M059J (cell line): ENCODE results near the gene RARA. TPM values are rescaled to one million over a fixed set of nuclear protein-coding genes. Genes with fewer than 3 reads are reported as not detected.

Experiments
- DNase-seq: peaks from one replicate; pipeline ENCODE4 v3.0.0-alpha.2; 2012; ENCODE audit warnings: low read depth
- total RNA-seq: library from RNA; depleted of rRNA; stranded (reverse); fragments of >200 nt; shearing (Covaris generic); gene quantifications from 2 replicates; pipeline ENCODE4 v1.2.3, GENCODE V29; 2014; rRNA removed

RARA gene
- 9.4 and 17.8 TPM in 2 replicates for total RNA-seq

GRCh38 chr17:40309031-40309948, at the start of gene RARA:
RARA (plus strand) TSS chr17:40309180; CDS start chr17:40331219, 22,039 bp downstream.
- DNase-seq, result no peak

GRCh38 chr17:40259505-40259904, 49.5 kb upstream of the RARA start:
- DNase-seq, result no peak

GRCh38 chr17:40260528-40260927, 48.5 kb upstream of the RARA start:
- DNase-seq, result no peak

- no peak for DNase-seq
Measured at GRCh38 chr17:40264458-40265185, 44.4 kb upstream of the RARA start.

GRCh38 chr17:40265337-40265736, 43.6 kb upstream of the RARA start:
- no peak for DNase-seq

GRCh38 chr17:40266882-40267281, 42.1 kb upstream of the RARA start:
- no peak for DNase-seq

- DNase-seq, result no peak
Measured at GRCh38 chr17:40268141-40268712, 40.8 kb upstream of the RARA start.

GRCh38 chr17:40278414-40278813, 30.6 kb upstream of the RARA start:
- DNase-seq, result no peak

- DNase-seq, result no peak
Measured at GRCh38 chr17:40279402-40279801, 29.6 kb upstream of the RARA start.

- DNase-seq, result peak; percentile 51
Measured at GRCh38 chr17:40281663-40282062, 27.3 kb upstream of the RARA start.

- peak; percentile 95 for DNase-seq
Measured at GRCh38 chr17:40283662-40284061, 25.3 kb upstream of the RARA start.

GRCh38 chr17:40284085-40284713, 24.8 kb upstream of the RARA start:
- DNase-seq, result peak; percentile 73

- DNase-seq, result no peak
Measured at GRCh38 chr17:40286473-40286872, 22.5 kb upstream of the RARA start.

- DNase-seq, result no peak
Measured at GRCh38 chr17:40287159-40287493, 21.9 kb upstream of the RARA start.

- DNase-seq, result peak; percentile 99
Measured at GRCh38 chr17:40287494-40288369, 21.2 kb upstream of the RARA start, which contains the start of gene CDC6. CDC6 (plus strand) TSS chr17:40287879; CDS start chr17:40289421, 1,542 bp downstream.

GRCh38 chr17:40290629-40291280, 18.2 kb upstream of the RARA start:
- peak; percentile 87 for DNase-seq

GRCh38 chr17:40291281-40291664, 17.7 kb upstream of the RARA start:
- no peak for DNase-seq

GRCh38 chr17:40293363-40293762, 15.6 kb upstream of the RARA start:
- DNase-seq, result no peak

GRCh38 chr17:40295488-40296436, 13.2 kb upstream of the RARA start:
- DNase-seq, result no peak
